HUES48 (cell line): ENCODE measurements around the gene B4GALT3.

Experiments used
- H3K27ac ChIP-seq: one replicate; pipeline ENCODE4 v1.7.0; 2013; ENCODE audit warnings: low read depth, low read length, inconsistent platforms
- H3K27me3 ChIP-seq: 2 replicates; pipeline ENCODE4 v1.6.1; 2013; ENCODE audit warnings: mild to moderate bottlenecking, low read length; ENCODE audit not compliant: control insufficient read depth, insufficient read depth
- H3K36me3 ChIP-seq: 2 replicates; pipeline ENCODE4 v1.6.1; 2013; ENCODE audit warnings: low read length; ENCODE audit not compliant: control insufficient read depth, insufficient read depth
- H3K4me1 ChIP-seq: 2 replicates; pipeline ENCODE4 v1.6.1; 2013; ENCODE audit warnings: mild to moderate bottlenecking, low read length; ENCODE audit not compliant: control insufficient read depth, insufficient read depth
- H3K4me3 ChIP-seq: 2 replicates; pipeline ENCODE4 v1.5.1; 2013; ENCODE audit warnings: mild to moderate bottlenecking, low read depth, low read length
- H3K9ac ChIP-seq: 2 replicates; pipeline ENCODE4 v1.6.1; 2013; ENCODE audit warnings: mild to moderate bottlenecking, low read depth, low read length, moderate library complexity
- H3K9me3 ChIP-seq: 2 replicates; pipeline ENCODE4 v1.6.1; 2013; ENCODE audit warnings: low read length; ENCODE audit not compliant: control insufficient read depth, insufficient read depth

B4GALT3 gene

DNA sequence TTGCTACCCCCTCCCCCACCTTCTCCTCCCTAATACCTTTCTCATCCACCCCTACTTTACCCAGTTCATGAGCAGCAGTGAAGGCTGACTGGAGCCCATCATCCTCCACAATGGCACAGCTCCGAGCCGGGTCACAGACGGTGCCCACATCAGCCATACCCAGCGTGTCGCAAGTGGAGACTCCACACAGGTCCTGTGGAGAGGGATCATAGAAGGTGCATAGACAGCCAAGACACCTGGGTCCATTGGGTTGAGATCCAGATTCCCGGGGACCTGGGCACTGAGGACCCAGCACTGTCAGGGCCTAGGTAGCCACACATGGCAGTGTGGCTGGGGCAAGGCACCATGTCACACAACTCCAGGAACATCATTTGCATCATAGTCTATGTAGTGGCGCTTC is 18.8 kb upstream of the B4GALT3 start:
- no peaks in the 10 kb centered on the region for H3K9me3 ChIP-seq
- no peak overlapping the region for H3K4me3 ChIP-seq
- H3K4me1 ChIP-seq = peaks cover 37% of the 10 kb centered on the region
- no peaks in the 10 kb centered on the region for H3K27me3 ChIP-seq
- no peak overlapping the region for H3K9ac ChIP-seq
- peaks cover 5% of the 10 kb centered on the region; the same call in 1 of the 2 replicates for H3K36me3 ChIP-seq
- no peak overlapping the region for H3K27ac ChIP-seq

DNA sequence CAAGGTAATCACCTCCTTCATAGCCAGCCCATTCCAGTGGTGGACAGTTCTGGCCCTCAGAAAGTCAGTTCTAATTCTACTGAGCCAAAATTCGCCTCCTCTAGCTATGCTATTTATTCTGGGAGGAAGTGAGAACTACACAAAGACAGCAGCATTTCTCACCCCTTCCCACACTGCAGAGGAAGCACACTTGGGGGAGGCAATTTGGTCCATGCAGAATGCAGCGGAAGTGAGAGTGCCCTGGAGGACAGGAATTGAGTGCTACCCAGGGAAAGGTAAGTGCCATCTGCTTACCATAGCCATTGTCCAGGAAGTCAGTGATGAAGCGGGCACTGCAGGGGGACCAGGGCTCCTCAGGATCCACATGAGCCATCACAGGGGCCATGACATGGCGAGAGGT is 17.9 kb upstream of the B4GALT3 start:
- H3K36me3 ChIP-seq = peaks cover 5% of the 10 kb centered on the region
- peaks cover 28% of the 10 kb centered on the region for H3K4me1 ChIP-seq
- no peaks in the 10 kb centered on the region for H3K9me3 ChIP-seq
- H3K9ac ChIP-seq = no peak overlapping the region
- H3K27me3 ChIP-seq = no peaks in the 10 kb centered on the region
- H3K27ac ChIP-seq = no peak overlapping the region
- H3K4me3 ChIP-seq = no peak overlapping the region

DNA sequence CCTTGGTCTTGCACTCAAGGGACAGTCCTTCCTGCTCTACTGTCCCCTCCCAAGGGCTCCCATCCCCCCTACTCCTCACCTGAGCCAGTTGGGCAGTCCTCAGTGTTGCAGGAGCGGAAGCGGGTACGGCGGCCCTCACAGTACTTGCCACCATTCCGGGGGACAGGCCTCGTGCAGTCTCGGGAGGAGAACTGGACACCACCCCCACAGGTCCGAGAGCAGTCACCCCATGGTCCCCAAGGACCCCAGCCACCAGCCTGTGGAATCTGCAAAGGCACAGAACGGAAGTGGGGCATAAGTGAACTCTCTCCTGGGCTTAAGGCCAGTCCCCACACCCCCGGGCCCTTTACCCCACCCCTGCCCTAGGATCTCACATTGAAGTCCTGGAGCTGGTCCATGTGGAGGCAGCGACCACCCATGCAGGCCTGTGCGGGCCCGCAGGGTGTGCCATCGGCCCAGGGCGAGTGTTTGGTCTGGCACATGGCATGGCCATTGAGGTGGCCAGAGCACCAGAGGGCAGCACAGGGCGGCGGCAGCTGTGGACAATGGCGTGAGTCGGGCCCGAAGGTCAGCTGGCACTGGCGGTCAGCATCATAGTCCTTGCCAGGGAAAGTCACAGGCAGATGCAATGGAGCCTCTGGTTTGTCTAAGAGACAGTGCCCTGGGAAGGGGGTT is 16.4 kb upstream of the B4GALT3 start:
- no peak overlapping the region for H3K4me3 ChIP-seq
- no peaks in the 10 kb centered on the region for H3K9me3 ChIP-seq
- no peaks in the 10 kb centered on the region for H3K27me3 ChIP-seq
- H3K27ac ChIP-seq = no peak overlapping the region
- H3K36me3 ChIP-seq = peaks cover 5% of the 10 kb centered on the region
- no peak overlapping the region for H3K9ac ChIP-seq
- H3K4me1 ChIP-seq = peaks cover 13% of the 10 kb centered on the region

DNA sequence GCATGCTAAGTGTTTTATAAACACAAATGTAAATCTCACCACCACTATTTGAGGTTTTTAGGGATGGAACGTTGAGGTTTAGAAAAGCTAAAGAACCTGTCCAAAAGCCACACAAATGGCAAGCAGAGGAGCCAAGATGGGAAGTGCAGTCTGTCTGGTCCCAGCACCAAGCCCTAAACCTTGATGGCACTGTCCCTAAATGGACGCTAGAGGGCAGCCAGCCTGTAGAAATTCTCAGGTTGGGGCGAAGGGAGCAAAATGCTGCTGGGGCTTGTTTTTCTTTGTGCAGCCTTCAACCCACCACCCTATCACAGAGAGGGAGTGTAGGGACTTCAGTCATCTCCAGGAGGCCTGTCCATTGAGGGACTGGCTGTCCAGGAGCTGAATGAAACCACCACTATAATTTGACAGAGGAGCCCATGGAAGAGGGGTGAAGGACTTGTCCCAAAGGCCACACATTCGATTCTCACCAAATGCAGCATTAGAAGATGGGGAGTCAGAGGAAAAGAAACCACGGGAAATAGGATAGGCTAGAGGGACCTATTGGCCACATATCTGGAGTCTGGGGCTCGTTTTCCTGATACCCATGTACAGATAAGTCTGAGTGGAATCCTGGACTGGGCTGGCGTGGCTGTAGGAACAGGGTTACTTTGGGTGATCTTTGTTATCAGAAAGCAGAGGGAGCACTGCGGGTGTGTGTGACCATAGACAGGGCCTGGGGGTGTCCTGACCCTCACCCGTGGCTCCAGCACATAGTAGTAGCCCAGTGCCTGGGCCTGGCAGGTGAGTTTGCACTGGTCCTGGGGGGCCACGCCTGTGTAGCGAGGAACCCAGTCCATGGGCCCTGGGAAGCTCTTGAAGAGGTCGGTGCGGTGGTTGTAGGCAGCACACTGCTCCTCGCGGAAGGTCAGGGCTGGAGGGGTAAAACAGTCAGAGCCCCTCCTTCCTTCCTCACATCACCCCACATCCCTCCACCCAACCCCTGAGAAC is 15.5 kb upstream of the B4GALT3 start:
- H3K36me3 ChIP-seq = peaks cover 5% of the 10 kb centered on the region
- no peaks in the 10 kb centered on the region for H3K27me3 ChIP-seq
- H3K4me3 ChIP-seq = no peak overlapping the region
- H3K4me1 ChIP-seq = peaks cover 5% of the 10 kb centered on the region
- H3K9me3 ChIP-seq = no peaks in the 10 kb centered on the region
- H3K27ac ChIP-seq = no peak overlapping the region
- no peak overlapping the region for H3K9ac ChIP-seq

DNA sequence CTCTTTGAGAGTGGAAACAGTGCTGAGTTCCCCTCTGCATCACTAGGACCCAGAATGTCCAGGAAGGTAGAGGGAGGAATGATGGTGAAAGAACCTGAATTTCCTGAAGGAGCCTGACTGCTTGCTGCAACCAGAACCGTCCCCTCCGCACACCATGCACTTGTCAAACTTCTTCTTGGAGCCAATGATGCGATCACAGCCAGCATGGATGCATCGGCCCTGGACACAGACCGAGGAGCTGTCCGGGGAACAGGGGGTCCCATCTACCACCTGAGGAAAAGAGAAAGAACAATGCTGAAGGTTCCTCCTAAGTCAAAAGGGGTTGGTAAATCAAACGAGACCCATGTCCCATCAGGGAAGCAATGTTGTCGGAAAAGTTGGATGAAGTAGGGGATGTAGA is 14.7 kb upstream of the B4GALT3 start:
- H3K9me3 ChIP-seq = no peaks in the 10 kb centered on the region
- no peak overlapping the region for H3K4me3 ChIP-seq
- H3K9ac ChIP-seq = no peak overlapping the region
- no peaks in the 10 kb centered on the region; the same call in 1 of the 2 replicates for H3K4me1 ChIP-seq
- peaks cover 5% of the 10 kb centered on the region for H3K36me3 ChIP-seq
- no peak overlapping the region for H3K27ac ChIP-seq
- no peaks in the 10 kb centered on the region for H3K27me3 ChIP-seq

DNA sequence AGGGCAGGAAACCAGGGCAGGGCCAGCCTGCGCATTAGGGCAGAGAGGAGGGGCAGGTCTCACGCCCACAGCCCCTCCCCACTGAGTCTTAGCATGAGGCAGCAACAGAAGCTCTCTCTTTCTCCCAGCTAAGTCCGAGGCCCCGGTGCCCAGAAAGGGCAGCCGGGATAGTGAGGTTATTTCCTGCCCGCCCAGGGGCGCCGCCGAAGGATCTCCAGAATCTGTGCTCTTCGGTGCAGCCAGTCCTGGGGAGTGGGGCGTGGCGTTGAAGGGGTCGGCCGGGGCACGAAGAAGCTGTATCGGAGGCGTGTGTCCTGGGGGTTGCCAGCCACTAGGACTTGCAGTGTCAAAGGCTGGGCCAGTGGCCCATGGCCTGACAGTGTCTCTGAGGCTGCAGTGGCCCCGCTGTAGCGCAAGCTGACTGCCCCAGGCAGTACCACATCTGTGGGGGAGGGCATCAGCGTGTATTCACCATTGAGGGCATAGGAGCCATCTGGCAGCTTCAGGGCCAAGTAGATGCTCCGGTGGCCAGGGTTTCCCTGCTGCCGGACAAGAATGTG is 13.7 kb upstream of the B4GALT3 start:
- Histone ChIP-seq H3K9me3 (no peaks in the 10 kb centered on the region), H3K9ac (no peak overlapping the region), H3K4me3 (no peak overlapping the region), H3K36me3 (peaks cover 5% of the 10 kb centered on the region), H3K27me3 (no peaks in the 10 kb centered on the region), H3K4me1 (no peaks in the 10 kb centered on the region), H3K27ac (no peak overlapping the region)

DNA sequence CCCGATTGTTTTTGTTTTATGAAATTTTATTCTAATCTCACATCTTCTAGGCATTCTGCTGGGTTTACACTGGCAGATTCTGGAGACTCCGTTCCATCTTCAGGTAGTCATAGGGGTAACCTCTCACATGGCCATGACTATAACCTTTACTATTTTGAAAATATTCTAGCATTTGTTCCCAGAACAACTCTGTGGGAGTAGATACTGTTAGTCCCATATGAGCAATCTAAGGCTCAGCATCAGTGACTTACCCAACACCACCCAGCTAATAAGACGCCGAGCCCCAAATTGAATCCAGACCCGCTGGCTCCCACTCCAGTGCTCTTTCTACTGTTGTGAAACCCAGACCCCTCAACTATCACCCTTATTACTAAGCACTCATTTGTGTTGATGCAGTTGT is 11.7 kb upstream of the B4GALT3 start:
- H3K9me3 ChIP-seq = no peaks in the 10 kb centered on the region
- no peaks in the 10 kb centered on the region for H3K27me3 ChIP-seq
- H3K4me1 ChIP-seq = no peaks in the 10 kb centered on the region
- peaks cover 5% of the 10 kb centered on the region for H3K36me3 ChIP-seq
- H3K9ac ChIP-seq = no peak overlapping the region
- H3K27ac ChIP-seq = no peak overlapping the region
- no peak overlapping the region for H3K4me3 ChIP-seq

DNA sequence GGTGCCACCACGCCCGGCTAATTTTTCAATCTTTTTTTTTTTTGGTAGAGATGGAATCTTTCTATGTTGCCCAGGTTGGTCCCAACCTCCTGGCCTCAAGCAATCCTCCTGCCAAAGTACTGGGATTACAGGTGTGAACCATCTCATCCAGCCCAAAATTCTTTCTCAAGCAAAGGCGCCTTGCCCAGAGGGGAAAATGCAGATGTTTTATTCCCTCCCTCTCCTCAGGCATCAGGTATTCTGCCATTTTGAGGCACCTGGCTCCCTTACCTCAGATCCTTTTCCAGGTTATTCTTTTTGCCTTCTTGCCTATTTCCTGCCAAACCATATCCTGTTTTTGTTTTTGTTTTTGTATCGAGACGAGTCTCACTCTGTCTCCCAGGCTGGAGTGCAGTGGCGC is 11.1 kb upstream of the B4GALT3 start:
- H3K4me3 ChIP-seq = no peak overlapping the region
- H3K27ac ChIP-seq = no peak overlapping the region
- no peak overlapping the region for H3K9ac ChIP-seq
- H3K4me1 ChIP-seq = no peaks in the 10 kb centered on the region
- peaks cover 5% of the 10 kb centered on the region for H3K36me3 ChIP-seq
- H3K27me3 ChIP-seq = no peaks in the 10 kb centered on the region
- H3K9me3 ChIP-seq = no peaks in the 10 kb centered on the region

DNA sequence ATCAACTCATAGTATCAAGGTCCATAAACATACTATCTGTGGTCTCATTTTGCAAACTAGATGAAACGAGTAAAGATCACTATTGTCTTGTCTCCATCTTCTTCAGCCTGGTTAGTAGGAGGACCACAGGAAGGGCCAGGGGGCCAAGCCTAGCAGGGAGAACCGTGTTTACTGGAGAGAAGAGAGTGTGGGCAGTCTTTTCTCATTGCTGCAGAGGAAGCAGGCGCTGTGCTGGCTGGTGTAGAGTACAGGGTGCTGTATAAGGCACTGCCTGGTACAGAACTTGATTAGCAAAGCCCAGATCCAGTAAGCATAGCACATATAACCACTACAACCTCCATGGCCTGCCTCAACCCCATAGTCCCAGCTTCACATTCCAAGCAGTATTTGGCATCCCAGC is 10.0 kb upstream of the B4GALT3 start:
- no peaks in the 10 kb centered on the region for H3K9me3 ChIP-seq
- no peaks in the 10 kb centered on the region for H3K27me3 ChIP-seq
- H3K4me3 ChIP-seq = no peak overlapping the region
- H3K27ac ChIP-seq = no peak overlapping the region
- peaks cover 5% of the 10 kb centered on the region for H3K36me3 ChIP-seq
- no peaks in the 10 kb centered on the region for H3K4me1 ChIP-seq
- H3K9ac ChIP-seq = no peak overlapping the region

DNA sequence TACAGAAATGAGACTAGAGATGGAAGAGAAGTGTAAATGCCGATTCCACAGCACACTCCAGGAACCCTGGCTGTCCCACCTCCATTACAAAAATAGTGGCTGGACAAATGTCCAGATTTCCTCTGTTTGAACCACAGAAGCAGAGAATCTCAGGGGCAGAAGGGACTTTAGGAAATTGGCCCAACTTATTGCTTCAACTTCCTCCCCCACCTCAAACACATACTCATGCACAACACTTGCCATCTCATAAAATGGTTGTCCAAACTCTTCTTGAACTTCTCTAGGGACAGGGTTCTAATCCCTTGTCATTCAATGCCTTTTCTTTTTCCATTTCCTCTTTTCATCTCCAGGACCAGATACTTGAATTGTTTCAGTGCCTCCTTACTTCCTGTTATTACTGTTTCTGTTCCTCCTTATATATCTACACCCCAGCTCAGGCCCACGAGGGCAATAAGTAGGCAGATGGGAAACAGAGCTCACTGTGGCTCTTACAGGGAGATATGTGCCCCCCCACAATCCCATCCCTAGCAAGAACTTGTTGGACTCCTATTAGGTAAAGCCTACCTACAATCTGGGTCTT is 8.5 kb upstream of the B4GALT3 start:
- Histone ChIP-seq H3K9ac (no peak overlapping the region), H3K4me1 (no peaks in the 10 kb centered on the region), H3K27ac (no peak overlapping the region)

More for the DNA sequence above, 8.5 kb upstream of the B4GALT3 start:
- no peaks in the 10 kb centered on the region for H3K27me3 ChIP-seq
- H3K9me3 ChIP-seq = no peaks in the 10 kb centered on the region
- H3K36me3 ChIP-seq = no peaks in the 10 kb centered on the region; the same call in 1 of the 2 replicates
- no peak overlapping the region for H3K4me3 ChIP-seq
